NB4 (cell line): ENCODE measurements around the gene EMX1.

Source experiments
- DNase-seq: peaks from one replicate; pipeline ENCODE4 v3.0.0; 2010; ENCODE audit warnings: low read depth
- H3K4me3 ChIP-seq: one replicate; pipeline ENCODE4 v1.5.1; 2011; ENCODE audit warnings: mild to moderate bottlenecking, low read depth, low read length, moderate library complexity
- MAX ChIP-seq: IDR thresholded peaks from 2 replicates; pipeline ENCODE4 v1.6.1; 2011; ENCODE audit warnings: low read depth, low read length
- MYC ChIP-seq: IDR thresholded peaks from 2 replicates; pipeline ENCODE4 v1.6.1; 2011; ENCODE audit warnings: low read depth, low read length
- POLR2A ChIP-seq: IDR thresholded peaks from 2 replicates; pipeline ENCODE4 v1.6.1; 2011; ENCODE audit warnings: mild to moderate bottlenecking; ENCODE audit not compliant: insufficient read length; ENCODE audit errors: extremely low read depth
- TF ChIP-seq, protein P1 (sequence below): IDR thresholded peaks from one replicate; pipeline ENCODE4 v1.5.1; 2012; ENCODE audit warnings: low read depth, low read length

EMX1 gene

GRCh38 chr2:72887032-72887739, 30.1 kb upstream of the EMX1 start, which contains the start of gene SPR:
TSS of gene SPR (plus strand) at chr2:72887408. CDS start at chr2:72887433, 25 bp downstream.
- TF ChIP-seq POLR2A, result peak; percentile 22
- TF ChIP-seq MYC, result no peak; the same call in 1 of the 2 replicates
- 0 out of 2 replicates have a peak, but pooled peaks have one; percentile 22 for TF ChIP-seq MAX
- DNase-seq, result peak; percentile 88
- H3K4me3 ChIP-seq, result peak within 1 kb of the TSS; percentile 74

DNA sequence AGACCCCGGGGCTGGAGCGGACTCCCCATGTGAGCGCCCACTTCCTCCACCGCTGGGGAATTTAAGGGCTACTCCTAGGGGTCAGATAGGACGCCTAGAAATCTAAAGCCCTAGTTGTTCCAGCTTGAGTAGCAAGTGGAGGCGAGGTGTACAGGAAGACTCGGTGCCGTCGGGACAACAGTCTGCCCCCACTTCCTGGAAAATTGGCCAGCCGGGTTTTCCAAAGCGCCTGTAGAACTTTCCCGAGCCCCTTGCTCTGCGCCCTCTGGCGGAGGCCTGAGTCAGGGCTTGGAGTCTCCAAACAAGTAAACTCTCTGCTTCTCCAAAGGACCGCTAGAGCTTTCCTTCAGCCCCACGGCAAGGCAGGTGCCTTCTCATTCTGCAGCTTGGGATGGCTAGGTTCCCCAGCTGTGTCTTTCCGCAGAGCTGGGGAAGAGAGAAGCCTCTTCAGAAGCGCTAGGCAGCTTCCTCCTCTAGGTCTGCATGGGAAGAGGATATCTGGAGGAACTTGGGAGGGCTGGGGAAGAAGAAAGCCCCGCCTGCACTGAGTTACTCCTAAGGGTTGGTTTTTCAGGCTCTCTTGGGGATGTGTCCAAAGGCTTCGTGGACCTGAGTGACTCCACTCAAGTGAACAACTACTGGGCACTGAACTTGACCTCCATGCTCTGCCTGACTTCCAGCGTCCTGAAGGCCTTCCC, 29.4 kb upstream of the EMX1 start:
- peak overlapping the region; percentile 74 for H3K4me3 ChIP-seq
- peak; percentile 84 for DNase-seq

DNA sequence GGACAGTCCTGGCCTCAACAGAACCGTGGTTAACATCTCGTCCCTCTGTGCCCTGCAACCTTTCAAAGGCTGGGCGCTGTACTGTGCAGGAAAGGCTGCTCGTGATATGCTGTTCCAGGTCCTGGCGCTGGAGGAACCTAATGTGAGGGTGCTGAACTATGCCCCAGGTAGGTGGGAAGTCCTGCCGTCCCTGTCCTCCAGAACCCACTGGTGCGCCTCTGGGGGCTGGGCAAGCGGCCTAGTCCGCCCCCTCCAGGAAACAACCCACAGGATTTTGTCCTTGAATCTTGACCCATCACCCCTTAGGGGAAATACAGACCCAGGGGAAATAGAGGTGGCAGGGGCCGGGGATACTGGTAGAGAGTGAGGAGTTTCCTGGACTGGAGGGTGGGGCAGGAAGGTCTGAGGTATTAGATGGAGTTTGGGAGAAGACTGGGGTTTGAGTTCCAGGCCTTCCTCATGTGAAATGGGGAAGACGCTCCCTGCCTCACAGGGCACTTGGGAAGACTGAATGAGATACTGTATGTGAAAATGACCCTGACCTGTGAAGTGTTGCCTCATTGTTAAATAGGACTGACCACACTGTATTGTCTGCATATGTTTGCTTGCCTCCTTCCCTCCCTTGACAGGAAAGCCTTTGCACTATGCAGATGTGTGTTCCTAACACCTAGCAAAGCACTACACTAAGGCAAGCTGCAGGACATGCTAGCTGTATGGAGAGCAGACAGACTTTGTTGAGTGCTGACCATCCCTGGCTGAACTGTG, 28.7 kb upstream of the EMX1 start:
- no peak for DNase-seq
- peak overlapping the region; percentile 74 for H3K4me3 ChIP-seq
- no peak for TF ChIP-seq POLR2A
- no peak for TF ChIP-seq MAX
- TF ChIP-seq MYC, result no peak
- TF ChIP-seq, protein P1, sequence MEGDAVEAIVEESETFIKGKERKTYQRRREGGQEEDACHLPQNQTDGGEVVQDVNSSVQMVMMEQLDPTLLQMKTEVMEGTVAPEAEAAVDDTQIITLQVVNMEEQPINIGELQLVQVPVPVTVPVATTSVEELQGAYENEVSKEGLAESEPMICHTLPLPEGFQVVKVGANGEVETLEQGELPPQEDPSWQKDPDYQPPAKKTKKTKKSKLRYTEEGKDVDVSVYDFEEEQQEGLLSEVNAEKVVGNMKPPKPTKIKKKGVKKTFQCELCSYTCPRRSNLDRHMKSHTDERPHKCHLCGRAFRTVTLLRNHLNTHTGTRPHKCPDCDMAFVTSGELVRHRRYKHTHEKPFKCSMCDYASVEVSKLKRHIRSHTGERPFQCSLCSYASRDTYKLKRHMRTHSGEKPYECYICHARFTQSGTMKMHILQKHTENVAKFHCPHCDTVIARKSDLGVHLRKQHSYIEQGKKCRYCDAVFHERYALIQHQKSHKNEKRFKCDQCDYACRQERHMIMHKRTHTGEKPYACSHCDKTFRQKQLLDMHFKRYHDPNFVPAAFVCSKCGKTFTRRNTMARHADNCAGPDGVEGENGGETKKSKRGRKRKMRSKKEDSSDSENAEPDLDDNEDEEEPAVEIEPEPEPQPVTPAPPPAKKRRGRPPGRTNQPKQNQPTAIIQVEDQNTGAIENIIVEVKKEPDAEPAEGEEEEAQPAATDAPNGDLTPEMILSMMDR, result no peak

More for the DNA sequence above, 29.4 kb upstream of the EMX1 start:
- TF ChIP-seq, protein P1, result peak; percentile 98
- peak; percentile 31; the same call in 1 of the 2 replicates for TF ChIP-seq MAX
- no peak for TF ChIP-seq POLR2A
- 0 out of 2 replicates have a peak, but pooled peaks have one; percentile 27 for TF ChIP-seq MYC

DNA sequence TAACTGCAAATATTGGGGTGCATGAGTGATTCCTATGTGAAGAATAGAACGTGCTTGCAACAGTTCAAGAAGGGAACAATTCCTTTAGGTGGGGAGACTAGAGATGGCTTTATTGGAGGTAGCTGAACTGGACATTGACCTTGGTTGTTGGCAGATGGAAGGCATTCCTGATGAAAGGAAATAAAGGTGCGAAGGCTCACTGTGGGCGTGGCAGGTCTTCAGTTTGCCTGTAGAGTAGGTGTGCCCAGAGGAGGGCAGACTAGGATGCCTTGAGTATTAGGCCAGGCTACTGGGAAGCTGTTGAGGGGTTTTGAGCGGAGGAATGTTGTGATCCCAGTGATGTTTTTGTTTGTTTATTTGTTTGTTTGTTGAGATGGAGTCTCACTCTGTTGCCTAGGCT, 27.3 kb upstream of the EMX1 start:
- DNase-seq, result no peak

DNA sequence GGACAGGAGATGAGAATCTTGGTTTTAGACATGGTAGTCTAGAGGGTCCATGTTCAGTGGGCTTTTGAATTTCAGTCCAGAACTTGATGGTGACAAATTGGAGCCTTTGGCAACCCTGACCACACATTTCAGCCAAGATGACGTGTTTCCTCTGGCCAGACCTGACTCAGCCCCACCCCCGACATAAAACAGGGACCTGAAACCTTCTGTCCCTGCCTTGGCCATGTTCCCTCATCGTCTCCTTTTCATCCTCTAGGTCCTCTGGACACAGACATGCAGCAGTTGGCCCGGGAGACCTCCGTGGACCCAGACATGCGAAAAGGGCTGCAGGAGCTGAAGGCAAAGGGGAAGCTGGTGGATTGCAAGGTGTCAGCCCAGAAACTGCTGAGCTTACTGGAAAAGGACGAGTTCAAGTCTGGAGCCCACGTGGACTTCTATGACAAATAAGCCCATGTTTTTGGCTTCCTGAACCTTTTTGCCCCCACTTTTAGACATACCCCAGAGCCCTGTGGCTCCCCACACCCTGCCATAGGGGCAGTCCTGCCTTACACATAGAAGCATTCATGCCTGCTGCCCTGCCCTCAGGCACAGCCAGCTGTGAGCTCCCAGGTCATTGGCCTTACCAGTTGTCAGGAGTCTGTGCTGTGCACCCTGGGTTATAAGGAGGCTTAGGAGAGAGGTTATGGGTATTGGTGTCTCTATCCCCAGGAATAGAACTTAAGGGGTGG, 26.1 kb upstream of the EMX1 start:
- no peak overlapping the region for H3K4me3 ChIP-seq
- DNase-seq, result no peak

More for the DNA sequence above, 27.3 kb upstream of the EMX1 start:
- no peak overlapping the region for H3K4me3 ChIP-seq
- TF ChIP-seq POLR2A (no peak), MYC (no peak), MAX (no peak)
- TF ChIP-seq, protein P1, result no peak

More for the DNA sequence above, 26.1 kb upstream of the EMX1 start:
- TF ChIP-seq, protein P1, result no peak
- TF ChIP-seq MAX, result no peak
- TF ChIP-seq POLR2A, result no peak
- no peak for TF ChIP-seq MYC
